ENCODE data around the gene ADARB1.

The ADARB1 gene

DNA sequence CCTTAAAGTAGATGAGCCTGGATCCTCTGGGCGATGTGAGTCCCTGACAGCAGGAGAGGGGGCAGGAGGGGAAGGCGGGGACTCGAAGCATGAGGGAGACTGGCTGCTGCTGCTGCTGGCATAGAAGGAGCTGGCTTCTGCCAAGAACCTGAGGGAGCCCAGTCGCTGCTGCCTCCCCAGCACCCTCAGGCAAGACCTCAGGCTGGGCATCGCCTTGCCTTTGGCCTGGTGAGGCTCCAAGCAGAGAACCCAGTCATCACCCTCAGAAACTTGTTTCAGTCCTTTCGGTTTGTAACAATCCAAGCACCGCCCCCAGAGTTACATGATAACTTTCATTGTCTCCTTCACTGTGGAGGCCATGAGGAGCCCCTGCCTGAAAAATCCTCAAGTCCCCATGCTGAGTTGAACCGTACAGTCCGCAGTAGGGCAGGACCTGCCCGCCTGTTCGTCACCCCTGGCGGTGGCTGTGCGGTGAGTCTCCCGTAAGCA is 174.6 kb downstream of the ADARB1 start:
- no peaks in the 10 kb centered on the region; the same call in 1 of the 2 replicates for H3K36me3 ChIP-seq (ENCODE audit: insufficient read depth, low read length)
- no peaks in the 10 kb centered on the region for H3K4me1 ChIP-seq (ENCODE audit: insufficient read depth, low read length, severe bottlenecking)
- no peaks in the 10 kb centered on the region for H3F3A ChIP-seq (ENCODE audit: insufficient read depth, low read length)
- no peaks in the 10 kb centered on the region for H3K79me2 ChIP-seq (ENCODE audit: insufficient read depth, low read length)
- no peak overlapping the region for H3K27ac ChIP-seq (ENCODE audit: low read depth, low read length, poor library complexity, severe bottlenecking)
- H2AFZ ChIP-seq (ENCODE audit: low read length) = no peak overlapping the region
- no peaks in the 10 kb centered on the region for H3K27me3 ChIP-seq (ENCODE audit: insufficient read depth, low read length)
- H4K20me1 ChIP-seq (ENCODE audit: insufficient read depth, low read length) = no peaks in the 10 kb centered on the region
- H3K9ac ChIP-seq (ENCODE audit: low read length) = no peak overlapping the region
- H3K4me2 ChIP-seq (ENCODE audit: low read length) = no peak overlapping the region
- H3K9me3 ChIP-seq (ENCODE audit: low read length) = peaks cover 4% of the 10 kb centered on the region; the same call in 1 of the 2 replicates
- TF ChIP-seq EZH2 (IDR thresholded peaks at IDR 0.05; ENCODE audit: borderline replicate concordance, low read length) = no peak
- TF ChIP-seq, protein P1, sequence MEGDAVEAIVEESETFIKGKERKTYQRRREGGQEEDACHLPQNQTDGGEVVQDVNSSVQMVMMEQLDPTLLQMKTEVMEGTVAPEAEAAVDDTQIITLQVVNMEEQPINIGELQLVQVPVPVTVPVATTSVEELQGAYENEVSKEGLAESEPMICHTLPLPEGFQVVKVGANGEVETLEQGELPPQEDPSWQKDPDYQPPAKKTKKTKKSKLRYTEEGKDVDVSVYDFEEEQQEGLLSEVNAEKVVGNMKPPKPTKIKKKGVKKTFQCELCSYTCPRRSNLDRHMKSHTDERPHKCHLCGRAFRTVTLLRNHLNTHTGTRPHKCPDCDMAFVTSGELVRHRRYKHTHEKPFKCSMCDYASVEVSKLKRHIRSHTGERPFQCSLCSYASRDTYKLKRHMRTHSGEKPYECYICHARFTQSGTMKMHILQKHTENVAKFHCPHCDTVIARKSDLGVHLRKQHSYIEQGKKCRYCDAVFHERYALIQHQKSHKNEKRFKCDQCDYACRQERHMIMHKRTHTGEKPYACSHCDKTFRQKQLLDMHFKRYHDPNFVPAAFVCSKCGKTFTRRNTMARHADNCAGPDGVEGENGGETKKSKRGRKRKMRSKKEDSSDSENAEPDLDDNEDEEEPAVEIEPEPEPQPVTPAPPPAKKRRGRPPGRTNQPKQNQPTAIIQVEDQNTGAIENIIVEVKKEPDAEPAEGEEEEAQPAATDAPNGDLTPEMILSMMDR (IDR thresholded peaks at IDR 0.05; ENCODE audit: low read length) = no peak
- no peaks in the 10 kb centered on the region for H3K9me2 ChIP-seq (ENCODE audit: low read depth, low read length)
- H3K4me3 ChIP-seq (ENCODE audit: low read depth, low read length, poor library complexity, severe bottlenecking) = no peak overlapping the region

DNA sequence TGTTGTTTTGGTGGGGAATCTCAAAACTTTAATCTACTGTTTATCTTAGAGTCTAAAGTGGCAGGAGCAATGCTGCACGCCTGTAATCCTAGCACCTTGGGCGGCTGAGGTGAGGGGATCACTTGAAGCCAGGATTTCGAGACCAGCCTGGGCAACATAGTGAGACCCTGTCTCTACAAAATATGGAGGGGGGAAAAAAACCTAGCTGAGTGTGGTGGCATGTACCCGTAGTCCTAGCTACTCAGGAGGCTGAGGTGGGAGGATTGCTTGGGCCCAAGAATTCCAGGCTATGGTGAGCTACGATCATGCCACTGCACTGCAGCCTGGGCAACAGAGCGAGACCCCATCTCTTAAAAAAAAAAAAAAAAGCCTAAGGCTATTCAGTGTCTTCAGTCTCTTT is 175.2 kb downstream of the ADARB1 start:
- Histone ChIP-seq H3K27ac (ENCODE audit: low read depth, low read length, poor library complexity, severe bottlenecking) (no peak overlapping the region), H4K20me1 (ENCODE audit: insufficient read depth, low read length) (no peaks in the 10 kb centered on the region), H3K4me3 (ENCODE audit: low read depth, low read length, poor library complexity, severe bottlenecking) (no peak overlapping the region), H3F3A (ENCODE audit: insufficient read depth, low read length) (no peaks in the 10 kb centered on the region), H3K9me2 (ENCODE audit: low read depth, low read length) (no peaks in the 10 kb centered on the region), H3K79me2 (ENCODE audit: insufficient read depth, low read length) (no peaks in the 10 kb centered on the region), H3K4me2 (ENCODE audit: low read length) (no peak overlapping the region), H3K4me1 (ENCODE audit: insufficient read depth, low read length, severe bottlenecking) (no peaks in the 10 kb centered on the region), H2AFZ (ENCODE audit: low read length) (no peak overlapping the region), H3K36me3 (ENCODE audit: insufficient read depth, low read length) (no peaks in the 10 kb centered on the region), H3K27me3 (ENCODE audit: insufficient read depth, low read length) (no peaks in the 10 kb centered on the region), H3K9ac (ENCODE audit: low read length) (no peak overlapping the region), H3K9me3 (ENCODE audit: low read length) (no peaks in the 10 kb centered on the region)
- TF ChIP-seq EZH2 (IDR thresholded peaks at IDR 0.05; ENCODE audit: borderline replicate concordance, low read length) = no peak
- TF ChIP-seq, protein P1 (IDR thresholded peaks at IDR 0.05; ENCODE audit: low read length) = no peak

DNA sequence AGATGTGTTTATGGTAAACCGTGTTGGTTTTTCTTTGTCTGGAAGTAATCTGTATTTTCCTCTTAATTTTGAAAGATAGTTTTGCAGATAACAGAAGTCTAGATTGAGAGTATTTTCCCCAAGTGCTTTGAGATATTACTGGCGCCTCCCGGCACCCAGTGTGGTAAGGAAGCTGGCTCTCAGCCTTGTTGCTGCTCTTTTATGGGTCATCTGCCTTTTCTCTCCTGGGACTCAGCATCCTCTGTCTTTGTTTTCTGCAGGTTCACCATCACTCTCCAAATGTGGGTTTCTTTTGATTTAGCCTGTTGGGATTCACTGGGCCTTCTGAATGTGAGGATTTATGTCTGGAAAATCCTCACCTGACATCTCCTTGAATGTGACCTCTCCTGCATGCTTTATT is 175.9 kb downstream of the ADARB1 start:
- Histone ChIP-seq H3K4me3 (ENCODE audit: low read depth, low read length, poor library complexity, severe bottlenecking) (no peak overlapping the region), H2AFZ (ENCODE audit: low read length) (no peak overlapping the region), H3F3A (ENCODE audit: insufficient read depth, low read length) (no peaks in the 10 kb centered on the region), H3K9ac (ENCODE audit: low read length) (no peak overlapping the region), H3K27ac (ENCODE audit: low read depth, low read length, poor library complexity, severe bottlenecking) (no peak overlapping the region), H3K4me1 (ENCODE audit: insufficient read depth, low read length, severe bottlenecking) (peaks cover 6% of the 10 kb centered on the region), H3K9me2 (ENCODE audit: low read depth, low read length) (no peaks in the 10 kb centered on the region), H3K4me2 (ENCODE audit: low read length) (no peak overlapping the region), H3K27me3 (ENCODE audit: insufficient read depth, low read length) (no peaks in the 10 kb centered on the region), H4K20me1 (ENCODE audit: insufficient read depth, low read length) (no peaks in the 10 kb centered on the region), H3K9me3 (ENCODE audit: low read length) (no peaks in the 10 kb centered on the region), H3K36me3 (ENCODE audit: insufficient read depth, low read length) (no peaks in the 10 kb centered on the region), H3K79me2 (ENCODE audit: insufficient read depth, low read length) (no peaks in the 10 kb centered on the region)
- TF ChIP-seq, protein P1 (IDR thresholded peaks at IDR 0.05; ENCODE audit: low read length) = no peak
- no peak for TF ChIP-seq EZH2 (IDR thresholded peaks at IDR 0.05; ENCODE audit: borderline replicate concordance, low read length)

All from OCI-LY1 (cell line).